ENCODE data around the gene TNIP3. TPM values are rescaled to one million over a fixed set of nuclear protein-coding genes. Genes with fewer than 3 reads are reported as not detected.
A peak's percentile ranks its signal among the peaks of the same experiment; 100 is the strongest.
"Not testable (repeated sequence)": the region's sequence is repeated elsewhere in the genome, so short reads cannot be mapped to it uniquely, and the experiment has no call there.

TNIP3 gene
- total and polyA plus RNA-seq, 4 donors, result 0.39 to 2.1 (median 1.4) TPM

DNA sequence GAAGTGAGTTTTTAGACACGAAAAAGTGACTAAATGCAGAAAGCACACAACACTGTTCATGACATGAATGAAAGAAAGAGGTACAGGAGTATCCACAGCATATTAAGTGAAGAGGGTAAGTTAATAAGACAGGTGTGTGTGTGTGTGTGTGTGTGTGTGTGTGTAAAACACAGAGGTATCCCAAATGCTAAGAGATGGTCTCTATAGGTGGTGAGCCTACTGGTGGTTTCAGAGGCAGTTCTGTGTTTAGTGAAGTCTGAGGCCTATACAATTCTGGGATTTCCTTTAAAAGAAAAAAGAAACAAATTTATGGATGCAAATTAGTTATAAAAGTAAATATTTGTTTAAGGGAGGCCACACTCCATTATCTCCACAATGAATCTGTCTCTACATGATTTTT lies 17.4 kb upstream of the TNIP3 start:
- no peak overlapping the region for H3K27ac ChIP-seq (ENCODE audit: low read depth, low read length)
- H3K9me3 ChIP-seq (ENCODE audit: control insufficient read depth, insufficient read depth, low read length), result no peaks in the 10 kb centered on the region
- H3K4me3 ChIP-seq (ENCODE audit: low read depth, low read length), result no peak overlapping the region
- no peaks in the 10 kb centered on the region for H3K36me3 ChIP-seq (ENCODE audit: control insufficient read depth, insufficient read depth, low read length)
- no peak for DNase-seq (ENCODE audit: low read depth in 4 of 6, low spot score in 6 of 6)
- H3K27me3 ChIP-seq (ENCODE audit: control insufficient read depth, insufficient read depth, low read length), result no peaks in the 10 kb centered on the region
- H3K4me1 ChIP-seq (ENCODE audit: control insufficient read depth, insufficient read depth, low read length), result no peaks in the 10 kb centered on the region
- WGBS (ENCODE audit: insufficient coverage), result no CpG with 5 or more reads among the region's 1 CpG

DNA sequence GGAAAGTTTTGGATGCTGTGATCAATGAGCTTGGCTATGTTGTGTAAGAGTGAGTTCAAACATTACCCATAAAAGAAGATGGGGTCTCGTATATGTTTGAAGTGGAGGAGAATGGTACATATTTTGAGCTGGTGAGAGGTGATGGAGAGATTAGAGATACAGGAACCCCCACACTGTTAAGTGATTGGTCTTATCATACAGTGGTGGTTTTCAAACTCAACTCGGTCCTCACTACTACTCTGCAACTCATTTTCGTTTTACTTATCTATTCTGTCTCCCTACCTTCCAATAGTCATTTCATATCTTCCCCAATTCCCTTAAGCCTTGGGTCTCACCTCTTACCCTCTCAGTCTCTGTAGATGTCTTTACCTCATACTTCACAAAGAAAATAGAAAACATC lies 16.4 kb upstream of the TNIP3 start:
- no peak overlapping the region for H3K27ac ChIP-seq (ENCODE audit: low read depth, low read length)
- 89% methylated on average over 2 of the region's 3 CpGs for WGBS (ENCODE audit: insufficient coverage)
- no peaks in the 10 kb centered on the region for H3K4me1 ChIP-seq (ENCODE audit: control insufficient read depth, insufficient read depth, low read length)
- no peak overlapping the region for H3K4me3 ChIP-seq (ENCODE audit: low read depth, low read length)
- no peaks in the 10 kb centered on the region for H3K36me3 ChIP-seq (ENCODE audit: control insufficient read depth, insufficient read depth, low read length)
- H3K9me3 ChIP-seq (ENCODE audit: control insufficient read depth, insufficient read depth, low read length), result no peaks in the 10 kb centered on the region
- H3K27me3 ChIP-seq (ENCODE audit: control insufficient read depth, insufficient read depth, low read length), result no peaks in the 10 kb centered on the region
- DNase-seq (ENCODE audit: low read depth in 4 of 6, low spot score in 6 of 6), result no peak

- 14% methylated on average over 1 of the region's 3 CpGs for WGBS (ENCODE audit: insufficient coverage)
- H3K4me3 ChIP-seq (ENCODE audit: low read depth, low read length), result no peak overlapping the region
- DNase-seq (ENCODE audit: low read depth in 4 of 6, low spot score in 6 of 6), result no peak
Measured at GRCh38 chr4:121177246-121178137, 13.4 kb upstream of the TNIP3 start.

DNA sequence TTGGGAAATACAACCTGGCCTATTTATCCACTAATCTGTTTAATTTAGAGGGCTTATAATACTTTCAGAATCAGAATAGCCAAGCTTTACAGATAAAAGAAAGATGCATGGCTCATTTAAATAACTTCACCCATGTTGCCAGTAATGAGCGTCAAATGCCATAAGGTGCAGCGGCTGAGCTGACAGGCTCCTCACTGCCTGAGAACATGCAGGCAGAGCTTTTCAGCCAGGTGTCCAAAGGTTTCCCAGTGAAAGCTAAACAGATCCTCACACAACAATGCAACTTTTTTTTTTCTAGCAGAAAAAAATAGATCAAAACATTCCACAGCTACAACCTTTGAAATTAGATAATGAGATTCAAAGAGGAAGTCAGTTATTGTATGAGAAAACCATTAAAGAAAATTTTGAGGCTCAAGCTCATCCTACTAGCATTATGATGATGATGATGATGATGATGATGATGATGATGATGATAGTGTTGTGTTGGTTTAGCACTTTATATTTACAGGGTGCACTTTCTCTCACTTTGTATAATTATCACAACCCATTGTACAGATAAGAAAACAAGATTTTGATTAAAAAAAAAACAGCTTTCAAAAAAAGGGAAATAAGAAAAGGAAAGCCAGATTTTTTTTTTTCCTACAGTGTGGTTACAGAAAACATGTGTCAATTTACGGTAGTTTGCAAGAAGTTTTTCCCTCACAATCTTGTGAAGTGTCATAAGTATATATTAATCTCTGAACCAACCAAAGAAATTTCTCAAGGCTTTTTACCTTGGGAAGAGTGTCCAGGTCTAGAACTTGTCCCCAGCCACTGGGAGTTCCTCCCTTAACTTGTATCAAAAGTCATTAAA lies 12.2 kb upstream of the TNIP3 start:
- Histone ChIP-seq H3K4me3 (ENCODE audit: low read depth, low read length) (no peak overlapping the region), H3K36me3 (ENCODE audit: control insufficient read depth, insufficient read depth, low read length) (no peaks in the 10 kb centered on the region), H3K4me1 (ENCODE audit: control insufficient read depth, insufficient read depth, low read length) (no peaks in the 10 kb centered on the region), H3K27me3 (ENCODE audit: control insufficient read depth, insufficient read depth, low read length) (no peaks in the 10 kb centered on the region), H3K27ac (ENCODE audit: low read depth, low read length) (no peak overlapping the region), H3K9me3 (ENCODE audit: control insufficient read depth, insufficient read depth, low read length) (no peaks in the 10 kb centered on the region)
- peak in 1 of 6 donors; percentile 4 for DNase-seq (ENCODE audit: low read depth in 4 of 6, low spot score in 6 of 6)
- WGBS (ENCODE audit: insufficient coverage), result 84% methylated on average over 3 of the region's 3 CpGs

More at GRCh38 chr4:121177246-121178137, 13.4 kb upstream of the TNIP3 start:
- H3K27me3 ChIP-seq (ENCODE audit: control insufficient read depth, insufficient read depth, low read length), result no peaks in the 10 kb centered on the region
- H3K36me3 ChIP-seq (ENCODE audit: control insufficient read depth, insufficient read depth, low read length), result no peaks in the 10 kb centered on the region
- H3K9me3 ChIP-seq (ENCODE audit: control insufficient read depth, insufficient read depth, low read length), result no peaks in the 10 kb centered on the region
- no peak overlapping the region for H3K27ac ChIP-seq (ENCODE audit: low read depth, low read length)
- no peaks in the 10 kb centered on the region for H3K4me1 ChIP-seq (ENCODE audit: control insufficient read depth, insufficient read depth, low read length)

GRCh38 chr4:121171477-121171876 lies 7.4 kb upstream of the TNIP3 start:
- not testable (repeated sequence) for H3K4me1 ChIP-seq (ENCODE audit: control insufficient read depth, insufficient read depth, low read length); H3K9me3 ChIP-seq (ENCODE audit: control insufficient read depth, insufficient read depth, low read length); H3K27me3 ChIP-seq (ENCODE audit: control insufficient read depth, insufficient read depth, low read length); DNase-seq (ENCODE audit: low read depth in 4 of 6, low spot score in 6 of 6); H3K36me3 ChIP-seq (ENCODE audit: control insufficient read depth, insufficient read depth, low read length); H3K4me3 ChIP-seq (ENCODE audit: low read depth, low read length); H3K27ac ChIP-seq (ENCODE audit: low read depth, low read length)
- no CpG with 5 or more reads among the region's 3 CpGs for WGBS (ENCODE audit: insufficient coverage)

GRCh38 chr4:121168446-121169281 lies 4.5 kb upstream of the TNIP3 start:
- Histone ChIP-seq H3K27ac (ENCODE audit: low read depth, low read length) (no peak overlapping the region), H3K27me3 (ENCODE audit: control insufficient read depth, insufficient read depth, low read length) (no peaks in the 10 kb centered on the region), H3K9me3 (ENCODE audit: control insufficient read depth, insufficient read depth, low read length) (no peaks in the 10 kb centered on the region), H3K4me3 (ENCODE audit: low read depth, low read length) (no peak overlapping the region), H3K36me3 (ENCODE audit: control insufficient read depth, insufficient read depth, low read length) (no peaks in the 10 kb centered on the region), H3K4me1 (ENCODE audit: control insufficient read depth, insufficient read depth, low read length) (no peaks in the 10 kb centered on the region)
- DNase-seq (ENCODE audit: low read depth in 4 of 6, low spot score in 6 of 6), result no peak
- 100% methylated on average over 2 of the region's 6 CpGs for WGBS (ENCODE audit: insufficient coverage)

GRCh38 chr4:121166976-121167375 lies 2.9 kb upstream of the TNIP3 start:
- no peaks in the 10 kb centered on the region for H3K9me3 ChIP-seq (ENCODE audit: control insufficient read depth, insufficient read depth, low read length)
- no peaks in the 10 kb centered on the region for H3K27me3 ChIP-seq (ENCODE audit: control insufficient read depth, insufficient read depth, low read length)
- no peak overlapping the region for H3K4me3 ChIP-seq (ENCODE audit: low read depth, low read length)
- H3K4me1 ChIP-seq (ENCODE audit: control insufficient read depth, insufficient read depth, low read length), result no peaks in the 10 kb centered on the region
- DNase-seq (ENCODE audit: low read depth in 4 of 6, low spot score in 6 of 6), result no peak
- H3K36me3 ChIP-seq (ENCODE audit: control insufficient read depth, insufficient read depth, low read length), result no peaks in the 10 kb centered on the region
- H3K27ac ChIP-seq (ENCODE audit: low read depth, low read length), result no peak overlapping the region

DNA sequence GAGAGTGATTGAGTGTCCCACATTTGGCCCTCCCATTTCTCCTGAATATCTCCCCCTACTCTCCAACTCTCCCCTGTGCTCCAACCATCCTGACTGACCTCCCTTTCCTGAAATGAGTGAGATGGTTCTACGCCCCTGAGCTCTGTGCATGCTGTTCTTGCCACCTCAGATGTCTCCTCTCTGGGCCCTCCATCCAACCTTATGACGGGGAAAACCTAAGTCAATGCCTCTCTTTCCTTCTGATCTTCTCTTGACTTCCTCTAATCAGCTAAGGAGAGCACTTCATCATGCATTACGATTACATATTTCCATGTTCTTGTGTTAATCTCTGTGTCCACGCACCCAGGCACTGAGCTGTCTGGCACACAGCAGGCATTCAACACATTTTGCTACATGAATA lies 1.1 kb upstream of the TNIP3 start:
- WGBS (ENCODE audit: insufficient coverage), result 97% methylated on average over 3 of the region's 4 CpGs
- Histone ChIP-seq H3K27ac (ENCODE audit: low read depth, low read length) (no peak overlapping the region), H3K4me3 (ENCODE audit: low read depth, low read length) (no peak overlapping the region), H3K36me3 (ENCODE audit: control insufficient read depth, insufficient read depth, low read length) (no peaks in the 10 kb centered on the region), H3K9me3 (ENCODE audit: control insufficient read depth, insufficient read depth, low read length) (no peaks in the 10 kb centered on the region), H3K27me3 (ENCODE audit: control insufficient read depth, insufficient read depth, low read length) (no peaks in the 10 kb centered on the region), H3K4me1 (ENCODE audit: control insufficient read depth, insufficient read depth, low read length) (no peaks in the 10 kb centered on the region)
- DNase-seq (ENCODE audit: low read depth in 4 of 6, low spot score in 6 of 6), result no peak

All from spinal cord (tissue), 10 donors.